Measurements from ENCODE around the gene TPBG.
"Not testable (repeated sequence)": the region's sequence is repeated elsewhere in the genome, so short reads cannot be mapped to it uniquely, and the experiment has no call there.

Gene TPBG

DNA sequence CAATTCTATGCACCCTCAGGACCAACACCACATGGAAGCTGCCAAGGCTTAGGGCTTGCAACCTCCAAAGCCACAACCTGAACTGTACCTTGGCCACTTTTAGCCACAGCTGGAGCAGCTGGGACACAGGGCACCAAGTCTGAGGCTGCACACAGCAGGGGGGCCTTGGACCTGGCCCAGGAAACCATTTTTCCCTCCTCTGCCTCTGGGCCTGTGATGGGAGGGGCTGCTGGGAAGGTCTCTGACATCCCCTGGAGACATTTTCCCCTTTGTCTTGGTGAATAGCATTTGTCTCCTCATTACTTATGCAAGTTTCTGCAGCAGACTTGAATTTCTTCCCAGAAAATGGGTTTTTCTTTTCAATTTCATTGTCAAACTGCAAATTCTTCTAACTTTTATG lies 13.0 kb downstream of the TPBG start:
- DNase-seq: no peak

DNA sequence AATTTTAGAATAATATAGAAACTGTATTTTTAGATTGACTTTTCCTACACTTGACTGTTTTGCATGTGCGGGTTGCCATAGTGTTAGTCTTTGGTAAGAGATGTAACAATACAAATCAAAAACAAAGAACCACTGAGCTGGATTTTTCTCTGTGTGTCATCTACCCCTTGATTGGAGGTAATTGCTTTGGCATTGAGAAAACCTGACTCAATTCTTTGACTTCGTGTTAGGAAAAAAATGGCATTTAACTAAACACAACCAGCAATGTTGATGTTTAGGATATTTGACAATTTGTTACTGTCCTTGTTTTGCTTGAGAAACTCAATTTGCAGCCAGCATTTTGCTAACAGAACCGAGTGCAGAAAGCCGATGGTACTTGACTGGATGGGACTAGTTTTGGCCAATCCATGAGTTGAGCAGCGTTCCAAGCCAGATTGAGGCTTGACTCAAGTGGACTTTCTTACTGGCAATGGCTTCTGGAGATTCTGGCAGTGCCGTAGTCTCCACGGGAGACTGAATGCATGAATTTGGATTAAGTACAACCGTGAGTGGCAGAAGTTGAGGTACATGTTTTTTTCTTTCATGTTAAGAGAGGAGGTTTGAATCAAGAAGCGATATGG lies 17.1 kb downstream of the TPBG start:
- no peak for DNase-seq

DNA sequence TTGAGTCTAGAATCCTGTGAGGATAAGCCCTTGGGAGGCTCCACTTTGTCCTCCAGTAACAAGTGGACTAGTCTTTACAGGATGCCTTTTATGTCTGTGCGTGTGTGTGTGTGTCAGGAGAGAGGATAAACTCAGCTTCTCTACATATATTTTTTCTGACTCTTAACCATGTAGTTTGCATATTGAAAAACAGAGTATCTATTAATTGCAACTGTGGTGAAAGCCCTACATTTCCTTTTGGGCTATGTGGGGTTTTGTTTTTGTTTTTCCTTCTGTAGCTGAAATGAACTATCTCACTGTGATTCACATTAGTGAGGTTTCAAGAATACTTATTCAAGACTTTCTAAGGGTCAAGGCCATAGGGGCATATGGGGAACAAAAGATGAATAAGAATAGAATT lies 17.7 kb downstream of the TPBG start:
- no peak for DNase-seq

DNA sequence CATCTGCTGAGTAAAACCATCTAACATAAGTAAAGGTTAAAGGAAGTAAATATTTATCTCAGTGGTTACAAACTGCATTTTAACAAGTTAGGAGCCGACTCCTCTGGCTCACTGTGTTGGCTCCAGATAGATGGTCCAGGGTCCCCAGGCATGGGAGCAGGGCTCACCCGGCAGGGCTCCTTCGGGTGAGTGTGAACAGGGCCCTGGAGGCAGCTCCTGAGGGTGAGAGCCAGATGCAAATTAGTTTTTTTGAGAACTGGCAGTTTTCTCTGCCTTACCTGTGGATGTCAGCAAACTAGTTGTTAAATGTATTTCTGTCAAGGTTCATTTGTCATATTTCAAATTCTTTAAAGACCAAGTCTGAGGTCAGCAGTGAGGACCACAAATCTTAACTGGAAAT lies 21.5 kb downstream of the TPBG start:
- no peak for DNase-seq

DNA sequence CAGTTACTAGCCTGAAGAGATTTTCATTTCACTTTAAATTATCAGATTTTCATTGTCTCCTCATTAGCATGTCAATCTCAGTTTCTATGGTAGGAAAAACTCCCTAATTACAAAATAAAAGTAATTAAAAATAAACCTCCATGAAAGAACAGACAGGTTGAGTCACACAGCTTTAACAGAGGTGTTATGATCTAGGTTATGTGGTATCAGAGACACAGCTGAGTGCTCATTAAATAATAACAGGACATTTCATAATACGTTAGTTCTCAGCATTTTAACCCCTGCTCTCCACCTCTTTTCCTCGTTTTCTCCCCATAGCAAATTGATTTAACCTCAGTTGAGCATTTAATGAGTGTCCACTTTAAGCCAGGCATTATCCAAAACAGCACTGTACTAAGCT lies 21.9 kb downstream of the TPBG start:
- DNase-seq: no peak

DNA sequence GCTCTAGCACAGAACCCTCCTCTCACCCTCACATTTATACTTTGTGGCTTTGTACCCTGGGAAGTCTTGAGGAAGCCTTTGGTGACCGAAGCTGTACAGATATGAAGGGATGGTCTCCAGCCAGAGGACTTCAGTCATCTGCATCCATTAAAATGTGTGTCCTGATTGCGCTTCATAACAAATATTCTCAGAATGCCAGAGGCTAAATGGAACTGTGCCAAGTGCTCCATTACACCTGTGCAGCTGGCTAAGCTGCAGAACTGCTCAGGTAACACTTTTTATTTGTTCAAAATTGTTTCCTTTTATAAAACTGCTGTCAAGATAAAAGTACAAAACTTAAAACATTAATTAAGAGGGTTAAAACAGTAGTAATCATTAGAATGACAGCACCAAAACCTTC lies 22.3 kb downstream of the TPBG start:
- no peak for DNase-seq

DNA sequence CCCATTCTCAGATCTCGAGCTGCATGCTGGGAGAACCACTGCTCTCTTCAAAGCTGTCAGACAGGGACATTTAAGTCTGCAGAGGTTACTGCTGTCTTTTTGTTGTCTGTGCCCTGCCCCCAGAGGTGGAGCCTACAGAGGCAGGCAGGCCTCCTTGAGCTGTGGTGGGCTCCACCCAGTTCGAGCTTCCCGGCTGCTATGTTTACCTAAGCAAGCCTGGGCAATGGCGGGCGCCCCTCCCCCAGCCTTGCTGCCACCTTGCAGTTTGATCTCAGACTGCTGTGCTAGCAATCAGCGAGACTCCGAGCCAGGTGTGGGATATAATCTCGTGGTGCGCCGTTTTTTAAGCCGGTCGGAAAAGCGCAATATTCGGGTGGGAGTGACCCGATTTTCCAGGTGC lies 31.2 kb downstream of the TPBG start:
- not testable (repeated sequence) for DNase-seq

DNA sequence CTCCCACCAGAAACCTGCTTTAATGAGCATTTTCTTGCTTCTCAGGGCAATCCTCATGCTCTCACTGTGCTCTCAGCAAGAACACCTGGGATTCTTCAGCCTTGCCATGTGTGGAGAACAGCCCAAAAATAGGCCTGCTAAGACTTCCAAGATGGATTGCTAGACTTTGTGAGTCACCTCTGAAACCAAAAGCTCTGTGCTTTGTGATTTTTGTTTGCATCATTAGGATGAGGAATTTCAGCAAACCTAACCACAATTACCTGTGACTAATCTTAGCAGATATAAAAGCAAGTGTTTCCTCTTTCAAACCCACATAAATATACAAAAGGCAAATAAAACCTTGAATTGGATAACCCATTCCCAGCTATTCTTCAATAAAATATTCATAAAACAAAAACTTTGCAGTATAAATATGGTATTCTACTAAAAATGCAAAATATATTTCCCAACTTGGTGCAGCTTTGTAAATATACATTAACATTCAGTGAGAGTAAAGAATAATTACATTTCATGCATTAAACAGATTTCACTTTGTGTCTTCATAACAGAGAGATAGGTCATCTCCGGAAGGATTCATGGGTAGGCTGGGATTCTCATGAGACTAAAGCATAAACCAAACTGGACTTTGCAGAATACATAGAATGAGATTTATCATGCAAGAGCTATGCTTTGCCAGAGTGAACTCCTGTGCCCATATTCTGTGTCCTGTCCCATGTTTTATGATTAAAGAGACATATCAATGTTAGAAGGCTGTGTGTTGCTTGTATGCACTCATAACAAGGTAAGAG lies 33.5 kb downstream of the TPBG start:
- DNase-seq: no peak

DNA sequence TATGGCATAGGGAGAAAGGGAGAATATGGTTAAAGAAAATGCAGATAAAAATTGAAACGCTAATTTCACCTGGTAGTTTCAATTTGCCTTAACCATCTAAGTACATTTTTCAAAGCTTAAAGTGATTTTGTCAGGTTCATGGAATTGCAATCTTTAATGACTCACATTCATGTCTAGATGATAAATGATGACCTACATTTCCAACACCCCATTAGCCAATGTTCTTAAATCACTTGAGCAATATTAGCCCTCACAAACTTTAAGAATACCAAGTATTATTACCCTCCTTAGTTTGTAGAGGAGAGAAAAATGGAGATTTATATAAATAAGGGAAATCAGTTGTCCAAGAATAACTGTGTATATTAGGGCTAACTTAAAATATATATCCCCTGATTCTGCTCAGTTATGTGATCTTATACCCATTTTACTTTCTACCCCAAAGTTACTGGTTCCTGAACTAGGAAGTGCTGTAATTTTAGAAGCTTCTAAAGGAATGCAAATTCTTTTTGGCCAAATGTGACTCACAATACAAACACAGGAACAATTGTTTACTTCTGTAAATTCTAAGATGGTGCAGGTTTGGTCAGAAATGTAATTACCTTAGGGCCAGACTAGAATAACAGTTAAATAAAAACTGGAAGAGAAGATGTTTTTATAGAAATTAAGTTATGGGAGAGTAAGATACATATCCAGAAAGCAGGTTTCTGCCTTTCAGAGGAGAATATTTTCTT lies 34.5 kb downstream of the TPBG start:
- DNase-seq: no peak

DNA sequence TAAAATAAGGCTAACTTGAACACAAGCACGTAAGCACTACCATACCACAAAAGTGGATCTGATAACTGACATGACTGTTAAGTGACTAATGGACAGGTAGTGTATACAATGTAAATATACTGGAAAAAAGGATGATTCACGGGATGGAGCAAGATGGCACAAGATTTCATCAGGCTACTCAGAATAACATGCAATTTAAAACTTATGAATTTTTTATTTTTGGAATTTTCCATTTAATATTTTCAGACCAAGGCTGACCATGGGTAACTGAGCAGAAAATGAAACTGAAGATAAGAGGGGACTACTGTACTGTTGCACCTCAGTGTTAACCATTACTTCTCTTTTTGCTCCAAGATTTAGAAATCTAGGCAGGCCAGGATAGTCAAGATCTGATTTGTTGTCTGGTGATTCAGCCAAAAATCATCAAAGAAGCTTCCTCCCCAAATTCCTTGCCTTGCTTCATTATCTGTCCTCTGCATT lies 45.4 kb downstream of the TPBG start:
- no peak for DNase-seq

DNA sequence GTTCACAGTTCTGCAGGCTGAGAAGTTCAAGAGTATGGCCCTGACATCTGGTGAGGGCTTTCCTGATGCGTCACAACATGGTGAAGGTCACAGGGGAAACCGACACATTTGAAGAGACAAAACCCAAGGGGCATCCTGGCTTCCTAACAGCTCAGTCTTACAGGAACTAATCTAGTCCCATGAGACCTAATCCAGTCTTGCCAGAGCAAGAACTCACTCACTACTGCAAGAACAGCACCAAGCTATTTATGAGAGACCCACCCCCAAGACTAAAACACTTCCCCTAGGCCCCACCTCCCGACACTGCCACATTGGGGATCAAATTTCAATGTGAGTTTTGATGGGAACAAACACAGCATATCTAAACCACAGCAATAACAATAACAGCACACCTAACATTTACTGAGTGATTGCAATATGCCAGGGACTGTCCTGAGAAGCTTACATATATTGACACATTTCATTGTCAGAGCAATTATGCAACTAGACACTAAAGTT lies 46.6 kb downstream of the TPBG start:
- no peak for DNase-seq

DNA sequence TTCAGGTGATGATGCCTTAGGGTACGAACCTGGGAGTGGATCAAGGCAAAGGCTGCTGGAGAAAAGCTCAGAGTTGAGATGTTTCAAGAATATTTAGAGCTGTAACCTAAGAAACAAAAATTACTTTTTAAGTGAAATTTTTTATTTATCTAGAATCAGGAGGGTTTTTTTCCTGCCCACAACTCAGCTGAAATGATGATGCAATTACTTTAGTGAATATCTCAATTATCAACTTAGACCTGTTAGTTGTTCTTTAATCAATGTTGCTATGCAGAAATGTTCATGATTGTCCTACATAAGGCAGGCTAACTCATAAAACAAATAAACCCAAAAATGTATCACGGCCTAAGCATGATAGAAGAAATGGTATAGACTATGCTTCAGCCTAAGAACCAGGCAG lies 50.3 kb downstream of the TPBG start:
- no peak for DNase-seq

DNA sequence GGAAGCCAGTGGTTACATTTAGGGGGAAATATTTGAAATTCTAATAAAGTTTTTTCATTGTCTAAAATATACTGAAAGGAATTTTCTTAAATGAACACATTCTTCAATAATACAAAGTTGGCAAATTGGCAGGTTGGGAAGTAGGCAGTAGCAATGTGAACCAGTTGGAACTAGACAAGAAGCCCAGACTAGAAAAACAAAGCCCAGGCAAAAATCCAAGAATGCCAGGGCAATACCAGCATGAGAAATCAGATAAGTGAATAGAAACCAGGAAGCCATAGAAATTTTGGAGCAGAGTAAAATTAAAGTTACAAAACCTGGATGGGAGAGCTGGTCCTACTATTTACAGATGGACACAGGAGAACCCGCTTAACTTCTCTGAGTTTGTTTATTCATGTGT lies 52.2 kb downstream of the TPBG start:
- DNase-seq: no peak

DNA sequence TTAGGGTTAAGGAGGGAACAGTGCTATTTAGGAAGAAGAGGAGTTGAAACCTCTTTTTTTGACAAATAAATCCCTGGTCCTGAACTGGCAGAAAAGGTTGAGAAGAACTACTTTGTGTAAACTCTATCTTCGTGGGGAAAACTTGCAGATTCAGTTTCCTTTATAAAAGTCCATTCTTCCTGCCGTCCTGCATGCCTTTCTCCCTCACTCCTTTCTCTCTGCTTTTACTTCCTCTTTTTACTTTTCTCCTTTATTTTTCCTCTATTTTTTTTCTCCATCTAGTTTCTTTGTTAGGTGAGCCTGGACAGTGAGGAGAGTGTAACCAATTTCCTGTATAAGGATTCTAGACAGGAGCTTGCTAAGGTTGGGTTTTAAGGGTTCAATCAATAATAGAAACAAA lies 52.7 kb downstream of the TPBG start:
- no peak for DNase-seq

Measured in activated CD4-positive, alpha-beta T cell treated with anti-CD3 and anti-CD28 coated beads, Interleukin-2, amount 50 U/mL, for 4 hours (primary cell).